ENCODE data around the gene PRKAR1B. TPM values are rescaled to one million over a fixed set of nuclear protein-coding genes. Genes with fewer than 3 reads are reported as not detected.
A peak's percentile ranks its signal among the peaks of the same experiment; 100 is the strongest.

PRKAR1B gene
- total and polyA plus RNA-seq, 10 of the 15 experiments (the other 5 are each of a cell fraction or from before 2014, with no cell fraction given): 1.4 to 45.6 (median 19.3) TPM

DNA sequence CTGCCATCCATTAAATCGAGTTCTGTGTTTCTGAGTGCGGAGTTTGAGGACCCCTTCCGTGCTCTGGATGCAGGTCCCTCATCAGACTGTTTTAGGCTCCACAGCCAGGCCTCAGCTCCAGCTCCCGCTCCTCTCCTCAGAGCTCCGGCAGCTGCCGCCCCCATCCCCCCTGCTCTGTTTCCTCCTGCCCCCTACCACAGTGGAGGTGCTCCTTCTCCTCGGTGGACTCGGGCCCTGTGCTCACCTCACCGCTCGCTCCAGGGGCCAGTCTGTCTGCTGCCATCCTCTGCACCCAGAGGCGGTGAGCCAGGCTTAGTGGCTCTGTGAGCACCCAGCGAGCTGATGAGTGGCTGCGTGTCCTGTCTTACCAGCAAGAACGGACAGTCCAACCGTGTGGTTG lies 21.4 kb upstream of the PRKAR1B start (continued):
- TF ChIP-seq NBN (IDR thresholded peaks at IDR 0.05) (no peak), CBX3 (IDR thresholded peaks at IDR 0.05; ENCODE audit: borderline replicate concordance, low read depth) (no peak), SPI1 (IDR thresholded peaks at IDR 0.05; ENCODE audit: borderline replicate concordance, insufficient read depth, low read depth, low read length) (no peak), NR2C2 (IDR thresholded peaks at IDR 0.05; ENCODE audit: borderline replicate concordance, control insufficient read depth, insufficient read length, low read depth) (no peak), FOXK2 (IDR thresholded peaks at IDR 0.05) (no peak)
- TF ChIP-seq, protein P1, sequence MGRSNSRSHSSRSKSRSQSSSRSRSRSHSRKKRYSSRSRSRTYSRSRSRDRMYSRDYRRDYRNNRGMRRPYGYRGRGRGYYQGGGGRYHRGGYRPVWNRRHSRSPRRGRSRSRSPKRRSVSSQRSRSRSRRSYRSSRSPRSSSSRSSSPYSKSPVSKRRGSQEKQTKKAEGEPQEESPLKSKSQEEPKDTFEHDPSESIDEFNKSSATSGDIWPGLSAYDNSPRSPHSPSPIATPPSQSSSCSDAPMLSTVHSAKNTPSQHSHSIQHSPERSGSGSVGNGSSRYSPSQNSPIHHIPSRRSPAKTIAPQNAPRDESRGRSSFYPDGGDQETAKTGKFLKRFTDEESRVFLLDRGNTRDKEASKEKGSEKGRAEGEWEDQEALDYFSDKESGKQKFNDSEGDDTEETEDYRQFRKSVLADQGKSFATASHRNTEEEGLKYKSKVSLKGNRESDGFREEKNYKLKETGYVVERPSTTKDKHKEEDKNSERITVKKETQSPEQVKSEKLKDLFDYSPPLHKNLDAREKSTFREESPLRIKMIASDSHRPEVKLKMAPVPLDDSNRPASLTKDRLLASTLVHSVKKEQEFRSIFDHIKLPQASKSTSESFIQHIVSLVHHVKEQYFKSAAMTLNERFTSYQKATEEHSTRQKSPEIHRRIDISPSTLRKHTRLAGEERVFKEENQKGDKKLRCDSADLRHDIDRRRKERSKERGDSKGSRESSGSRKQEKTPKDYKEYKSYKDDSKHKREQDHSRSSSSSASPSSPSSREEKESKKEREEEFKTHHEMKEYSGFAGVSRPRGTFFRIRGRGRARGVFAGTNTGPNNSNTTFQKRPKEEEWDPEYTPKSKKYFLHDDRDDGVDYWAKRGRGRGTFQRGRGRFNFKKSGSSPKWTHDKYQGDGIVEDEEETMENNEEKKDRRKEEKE (IDR thresholded peaks at IDR 0.05): no peak
- TF ChIP-seq, protein P2, sequence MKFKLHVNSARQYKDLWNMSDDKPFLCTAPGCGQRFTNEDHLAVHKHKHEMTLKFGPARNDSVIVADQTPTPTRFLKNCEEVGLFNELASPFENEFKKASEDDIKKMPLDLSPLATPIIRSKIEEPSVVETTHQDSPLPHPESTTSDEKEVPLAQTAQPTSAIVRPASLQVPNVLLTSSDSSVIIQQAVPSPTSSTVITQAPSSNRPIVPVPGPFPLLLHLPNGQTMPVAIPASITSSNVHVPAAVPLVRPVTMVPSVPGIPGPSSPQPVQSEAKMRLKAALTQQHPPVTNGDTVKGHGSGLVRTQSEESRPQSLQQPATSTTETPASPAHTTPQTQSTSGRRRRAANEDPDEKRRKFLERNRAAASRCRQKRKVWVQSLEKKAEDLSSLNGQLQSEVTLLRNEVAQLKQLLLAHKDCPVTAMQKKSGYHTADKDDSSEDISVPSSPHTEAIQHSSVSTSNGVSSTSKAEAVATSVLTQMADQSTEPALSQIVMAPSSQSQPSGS (IDR thresholded peaks at IDR 0.05; ENCODE audit: low read length): no peak

DNA sequence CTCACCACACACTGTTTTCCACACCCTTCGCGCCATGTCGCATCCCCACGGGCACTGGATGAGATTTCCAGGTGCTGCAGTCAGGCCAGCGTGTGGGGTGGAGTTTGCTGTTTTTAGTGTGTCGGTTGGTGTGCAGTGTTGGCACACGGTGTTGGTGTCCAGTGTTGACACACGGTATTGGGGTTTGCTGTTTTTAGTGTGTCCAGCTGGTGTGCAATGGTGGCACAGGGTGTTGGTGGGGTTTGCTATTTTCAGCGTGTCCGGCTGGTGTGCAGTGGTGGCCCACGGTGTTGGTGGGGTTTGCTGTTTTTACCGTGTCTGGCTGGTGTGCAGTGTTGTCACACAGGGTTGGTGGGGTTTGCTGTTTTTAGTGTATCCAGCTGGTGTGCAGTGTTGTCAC lies 20.1 kb upstream of the PRKAR1B start:
- H3K4me3 ChIP-seq: no peak overlapping the region
- no peak for FAIRE-seq
- TF ChIP-seq RUNX3 (IDR thresholded peaks at IDR 0.05; ENCODE audit: low read length): no peak
- TF ChIP-seq, protein P3, sequence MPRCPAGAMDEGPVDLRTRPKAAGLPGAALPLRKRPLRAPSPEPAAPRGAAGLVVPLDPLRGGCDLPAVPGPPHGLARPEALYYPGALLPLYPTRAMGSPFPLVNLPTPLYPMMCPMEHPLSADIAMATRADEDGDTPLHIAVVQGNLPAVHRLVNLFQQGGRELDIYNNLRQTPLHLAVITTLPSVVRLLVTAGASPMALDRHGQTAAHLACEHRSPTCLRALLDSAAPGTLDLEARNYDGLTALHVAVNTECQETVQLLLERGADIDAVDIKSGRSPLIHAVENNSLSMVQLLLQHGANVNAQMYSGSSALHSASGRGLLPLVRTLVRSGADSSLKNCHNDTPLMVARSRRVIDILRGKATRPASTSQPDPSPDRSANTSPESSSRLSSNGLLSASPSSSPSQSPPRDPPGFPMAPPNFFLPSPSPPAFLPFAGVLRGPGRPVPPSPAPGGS (IDR thresholded peaks at IDR 0.05; ENCODE audit: borderline replicate concordance, insufficient read depth, low read depth, low read length, poor library complexity, severe bottlenecking): peak; percentile 53
- no peak overlapping the region for H3K27ac ChIP-seq (ENCODE audit: control insufficient read depth, insufficient read depth)
- no peak overlapping the region for H3K4me2 ChIP-seq (ENCODE audit: control insufficient read depth, insufficient read depth)
- DNase-seq (ENCODE audit: low read depth, low spot score): no peak
- H3K79me2 ChIP-seq (ENCODE audit: control insufficient read depth, insufficient read depth, low read length): no peaks in the 10 kb centered on the region
- H3K4me1 ChIP-seq (ENCODE audit: control insufficient read depth, insufficient read depth, low read length): no peaks in the 10 kb centered on the region
- no peak for ATAC-seq
- in situ Hi-C loops (cut with MboI) (no loop called here), intact Hi-C loops (cut with micrococcal nuclease; ENCODE audit: unreplicated experiment) (no loop called here)
- no TSS peak for BruUV-seq (replicated peaks)
- H3K36me3 ChIP-seq (ENCODE audit: control insufficient read depth in 2 of 2, insufficient read depth in 2 of 2, low read length in 1 of 2): peaks cover 5 to 9% of the 10 kb centered on the region in 2 experiments; a peak in 3 of 4 replicates
- RAD21 ChIA-PET (ENCODE audit: unreplicated experiment): no interaction called here
- POLR2A ChIA-PET: no interaction called here
- SMC1A ChIA-PET (ENCODE audit: uncharacterized antibody, unreplicated experiment): no interaction called here
- no peak overlapping the region for H2AFZ ChIP-seq (ENCODE audit: control insufficient read depth, low read depth, low read length)
- WGBS (ENCODE audit: insufficient coverage, insufficient replicate concordance, low lambda C conversion rate, missing lambda C conversion rate): 86% methylated on average over 12 of the region's 12 CpGs
- CTCF ChIA-PET: no interaction called here
- no peaks in the 10 kb centered on the region; the same call in 2 of the 3 replicates for H3K9me3 ChIP-seq (replicated peaks; ENCODE audit: control insufficient read depth, insufficient read depth, low read length)
- no peak overlapping the region for H3K9ac ChIP-seq (ENCODE audit: control insufficient read depth, insufficient read depth, low read length)
- H3K27me3 ChIP-seq (replicated peaks in 1 of 2; ENCODE audit: control insufficient read depth in 2 of 2, insufficient read depth in 2 of 2, low read length in 1 of 2): no peaks in the 10 kb centered on the region
- no peaks in the 10 kb centered on the region; the same call in 1 of the 2 replicates for H4K20me1 ChIP-seq (ENCODE audit: control insufficient read depth, insufficient read depth)

Data from GM12878 (cell line).